Esophagus squamous epithelium (tissue), 4 donors: Measurements from ENCODE around the gene FNDC3B.

Experiments
- POLR2A ChIP-seq, 4 donors: fragments of 450-650 bp; IDR thresholded peaks; one replicate each; pipeline ENCODE4 v1.6.1; 2017; ENCODE audit warnings: antibody characterized with exemption in 4 of 4, mild to moderate bottlenecking in 4 of 4, moderate library complexity in 3 of 4
- TF ChIP-seq, protein P1 (sequence below), 6 experiments: fragments of 450-650 bp in 4 of 6; fragments of 200-600 bp in 2 of 6; sonication (generic) in 2 of 6; IDR thresholded peaks; one replicate each; pipeline ENCODE4 v1.5.1; 2016 to 2019; ENCODE audit warnings: antibody characterized with exemption in 6 of 6, mild to moderate bottlenecking in 4 of 6, moderate library complexity in 4 of 6

DNA sequence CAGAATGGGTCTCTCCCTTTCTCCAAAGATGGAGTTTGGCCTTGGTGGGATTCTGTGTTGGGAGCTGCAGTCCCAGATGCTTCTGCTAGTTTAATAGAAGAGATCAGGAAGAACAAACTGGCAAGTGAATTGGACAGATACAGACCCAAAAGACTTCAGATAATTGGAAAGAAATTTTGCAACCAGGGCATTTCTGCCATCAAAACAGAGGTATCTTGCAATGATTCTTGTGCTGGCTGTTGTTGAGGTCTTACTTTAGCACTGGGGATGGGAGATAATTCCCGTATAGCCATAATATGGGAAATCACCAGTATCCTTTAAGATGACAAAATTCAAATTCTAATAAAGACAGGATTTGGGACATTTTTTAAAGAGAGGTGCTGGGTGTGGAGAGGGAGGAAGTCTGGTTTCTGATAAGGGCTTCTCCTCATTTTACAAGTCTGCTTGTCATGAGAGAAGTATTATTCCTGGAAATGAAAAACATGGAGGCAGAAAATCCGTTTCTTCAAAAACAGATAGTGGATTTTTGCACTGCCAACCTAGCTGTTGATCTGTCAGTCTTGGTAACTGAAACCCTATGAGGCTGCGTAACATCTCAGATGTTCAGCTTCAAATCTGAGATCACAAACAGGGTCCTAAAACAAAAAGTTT lies 40.1 kb downstream of the FNDC3B start:
- TF ChIP-seq, protein P1, sequence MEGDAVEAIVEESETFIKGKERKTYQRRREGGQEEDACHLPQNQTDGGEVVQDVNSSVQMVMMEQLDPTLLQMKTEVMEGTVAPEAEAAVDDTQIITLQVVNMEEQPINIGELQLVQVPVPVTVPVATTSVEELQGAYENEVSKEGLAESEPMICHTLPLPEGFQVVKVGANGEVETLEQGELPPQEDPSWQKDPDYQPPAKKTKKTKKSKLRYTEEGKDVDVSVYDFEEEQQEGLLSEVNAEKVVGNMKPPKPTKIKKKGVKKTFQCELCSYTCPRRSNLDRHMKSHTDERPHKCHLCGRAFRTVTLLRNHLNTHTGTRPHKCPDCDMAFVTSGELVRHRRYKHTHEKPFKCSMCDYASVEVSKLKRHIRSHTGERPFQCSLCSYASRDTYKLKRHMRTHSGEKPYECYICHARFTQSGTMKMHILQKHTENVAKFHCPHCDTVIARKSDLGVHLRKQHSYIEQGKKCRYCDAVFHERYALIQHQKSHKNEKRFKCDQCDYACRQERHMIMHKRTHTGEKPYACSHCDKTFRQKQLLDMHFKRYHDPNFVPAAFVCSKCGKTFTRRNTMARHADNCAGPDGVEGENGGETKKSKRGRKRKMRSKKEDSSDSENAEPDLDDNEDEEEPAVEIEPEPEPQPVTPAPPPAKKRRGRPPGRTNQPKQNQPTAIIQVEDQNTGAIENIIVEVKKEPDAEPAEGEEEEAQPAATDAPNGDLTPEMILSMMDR (IDR thresholded peaks at IDR 0.05) = no peak
- TF ChIP-seq POLR2A (IDR thresholded peaks at IDR 0.05) = no peak
